Cardiac septum (tissue), 1 donor: ENCODE measurements around the gene CAV1. TPM values are rescaled to one million over a fixed set of nuclear protein-coding genes. Genes with fewer than 3 reads are reported as not detected.
"Not testable (repeated sequence)": the region's sequence is repeated elsewhere in the genome, so short reads cannot be mapped to it uniquely, and the experiment has no call there.

Experiments
- DNase-seq: peaks from one replicate; pipeline ENCODE4 v3.0.0-alpha.2; 2020; ENCODE audit warnings: low spot score
- intact Hi-C: fragments of 100-400 bp; cut with DNase I; formaldehyde crosslinking; loops from one replicate; pipeline ENCODE4 v1.14.0; 2022
- total RNA-seq: library from RNA; stranded (reverse); fragmentation: NEBNext Ultra II Directional; extraction: Animal tissue kit (Norgen Biotek cat#: 25700); gene quantifications from one replicate; pipeline ENCODE4 v1.2.1, GENCODE V29; 2021
- donor health status: DM: no; HTN: no; CAD: no.

Gene CAV1
- total RNA-seq, 1 donor from 2014 or later = 311 TPM

- no peak for DNase-seq
- intact Hi-C loops = no loop called here
Measured at GRCh38 chr7:116573541-116573940, 48.7 kb downstream of the CAV1 start.

GRCh38 chr7:116574025-116574822 is 49.4 kb downstream of the CAV1 start:
- intact Hi-C loops = no loop called here

DNA sequence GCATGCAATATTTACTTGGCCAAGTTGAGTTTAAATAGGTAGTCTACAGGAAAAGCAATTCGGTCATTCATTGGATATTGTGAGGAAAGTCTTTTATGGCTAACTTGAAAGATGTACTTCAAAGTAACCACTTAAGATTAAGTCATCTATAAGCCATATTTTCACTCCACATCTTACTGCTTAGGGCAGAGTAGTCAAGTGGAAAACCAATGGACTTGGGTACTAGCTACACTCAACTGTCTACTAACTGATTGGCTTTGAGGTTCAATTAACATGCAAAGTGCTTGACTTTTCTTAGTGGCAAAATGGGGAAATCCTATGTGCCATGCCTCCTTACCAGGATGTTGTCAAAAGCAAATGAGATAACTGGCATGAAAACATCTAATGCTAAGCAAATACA is 51.0 kb downstream of the CAV1 start:
- intact Hi-C loops = loop anchor here (5.0 kb wide), 1 partner anchor 134 kb away; no protein-coding TSS in a partner anchor
- DNase-seq = no peak

More at GRCh38 chr7:116574025-116574822, 49.4 kb downstream of the CAV1 start:
- no peak for DNase-seq

DNA sequence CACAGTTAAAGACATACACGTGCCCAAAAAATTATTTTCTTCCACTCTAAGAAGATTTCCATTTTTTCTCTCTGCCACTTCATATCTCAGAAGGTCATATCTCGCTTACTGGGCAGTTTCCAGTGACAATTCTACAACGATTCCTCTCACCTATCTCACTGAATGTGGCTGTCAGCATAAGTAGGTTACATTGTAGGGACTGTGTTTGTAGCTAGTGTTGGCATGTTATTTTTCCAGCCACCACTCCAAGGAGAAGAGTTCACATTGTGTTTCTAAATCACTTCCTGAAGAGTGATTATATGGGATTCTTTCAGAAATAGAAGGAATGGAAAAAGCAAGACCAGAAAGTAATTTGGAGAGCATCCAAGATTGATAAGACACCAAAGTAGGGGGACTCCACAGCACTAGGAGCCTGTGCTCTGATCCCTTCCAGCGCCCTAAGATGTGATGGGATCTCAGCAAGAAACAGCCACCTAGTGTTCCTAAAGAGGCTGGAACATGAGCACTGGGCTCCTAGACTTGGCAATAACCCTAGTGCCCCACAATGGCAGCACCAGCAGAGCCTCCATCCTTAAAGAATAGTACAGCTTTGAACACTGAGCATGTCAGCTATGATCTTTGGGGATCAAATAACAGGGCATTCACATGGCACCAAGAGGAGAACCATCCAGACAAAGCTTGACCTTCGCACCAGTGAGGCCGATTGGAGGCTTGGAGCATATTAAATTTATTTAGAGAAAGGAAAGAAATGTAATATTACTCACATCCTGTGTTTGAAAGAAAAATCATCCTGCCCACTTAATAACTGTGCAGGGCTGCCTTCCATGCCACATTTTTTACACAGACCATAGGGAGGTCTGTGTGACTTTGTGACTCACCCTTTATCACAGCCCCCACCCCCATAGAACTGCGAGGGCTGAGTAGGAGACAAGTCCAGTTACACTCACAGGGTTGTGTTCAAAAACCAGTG is 51.8 kb downstream of the CAV1 start:
- no peak for DNase-seq
- intact Hi-C loops = loop anchor here (5.0 kb wide), 1 partner anchor 134 kb away; no protein-coding TSS in a partner anchor

DNA sequence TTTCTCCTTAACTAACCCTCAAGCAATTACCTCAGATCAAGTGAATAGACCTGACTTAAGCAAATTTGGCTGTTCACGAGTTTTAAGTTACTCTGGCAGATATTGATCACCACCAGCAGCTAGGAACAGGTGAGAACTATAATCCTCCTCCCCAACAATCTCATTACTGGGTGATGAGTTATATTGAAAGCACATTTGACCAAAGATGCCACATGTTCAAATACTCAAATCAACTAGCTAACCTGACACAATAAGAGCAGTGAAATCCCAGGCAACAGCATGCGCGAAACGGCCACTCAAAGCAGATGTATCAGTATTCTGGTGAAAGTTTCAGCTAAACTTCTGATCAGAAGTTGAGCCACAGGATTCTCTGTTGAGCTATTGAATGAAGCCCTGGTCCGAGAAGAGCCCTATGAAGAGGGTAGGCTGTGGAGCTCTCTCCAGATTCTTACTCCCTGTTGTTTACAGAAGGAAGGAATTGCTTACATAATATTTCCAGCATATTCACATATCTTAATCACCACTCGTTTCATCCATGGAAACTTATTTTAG is 52.6 kb downstream of the CAV1 start:
- DNase-seq = no peak
- intact Hi-C loops = loop anchor here (5.0 kb wide), 1 partner anchor 135 kb away; no protein-coding TSS in a partner anchor

- intact Hi-C loops = loop anchor here (5.0 kb wide), 1 partner anchor 136 kb away; no protein-coding TSS in a partner anchor
- no peak for DNase-seq
Measured at GRCh38 chr7:116578526-116578925, 53.7 kb downstream of the CAV1 start.

DNA sequence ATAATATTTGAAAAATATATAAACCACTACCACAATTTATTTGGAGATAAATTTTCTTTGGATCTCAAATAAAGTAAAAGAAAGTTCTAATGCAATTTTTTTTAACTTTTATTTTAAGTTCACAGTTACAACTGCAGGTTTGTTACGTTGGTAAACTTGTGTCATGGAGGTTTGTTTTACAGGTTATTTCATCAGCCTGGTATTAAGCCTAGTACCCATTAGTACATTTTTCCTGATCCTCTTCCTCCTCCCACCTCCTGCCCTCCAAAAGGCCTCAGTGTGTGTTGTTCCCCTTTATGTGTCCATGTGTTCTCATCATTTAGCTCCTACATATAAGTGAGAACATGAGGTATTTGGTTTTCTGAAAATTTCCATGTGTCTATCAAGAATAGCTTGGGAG is 54.5 kb downstream of the CAV1 start:
- no peak for DNase-seq
- intact Hi-C loops = loop anchor here (5.0 kb wide), 1 partner anchor 137 kb away; no protein-coding TSS in a partner anchor

DNA sequence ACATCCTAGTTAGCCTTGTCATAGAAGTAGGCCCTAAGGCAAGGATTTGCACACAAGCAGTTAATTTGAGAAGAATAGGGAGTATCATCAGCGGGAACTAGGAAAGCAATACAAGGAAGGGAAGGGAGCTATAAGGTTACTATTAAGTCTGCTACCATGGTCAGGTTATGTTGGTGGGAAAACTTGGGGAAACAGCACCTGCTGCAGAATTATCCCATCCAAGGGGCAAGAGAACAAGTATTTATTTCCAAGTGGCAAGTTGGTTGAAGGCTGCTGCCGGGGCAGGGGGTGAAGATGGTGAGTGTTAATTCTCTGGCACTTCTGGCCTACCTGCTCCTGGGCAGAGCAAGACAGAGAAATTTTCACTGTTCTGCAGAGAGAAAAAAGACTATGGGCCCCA is 55.0 kb downstream of the CAV1 start:
- DNase-seq = no peak
- intact Hi-C loops = loop anchor here (5.0 kb wide), 1 partner anchor 138 kb away; no protein-coding TSS in a partner anchor

- intact Hi-C loops = loop anchor here (2.0 kb wide), 1 partner anchor 55 kb away; no protein-coding TSS in a partner anchor
Measured at GRCh38 chr7:116582164-116582732, 57.4 kb downstream of the CAV1 start.

DNA sequence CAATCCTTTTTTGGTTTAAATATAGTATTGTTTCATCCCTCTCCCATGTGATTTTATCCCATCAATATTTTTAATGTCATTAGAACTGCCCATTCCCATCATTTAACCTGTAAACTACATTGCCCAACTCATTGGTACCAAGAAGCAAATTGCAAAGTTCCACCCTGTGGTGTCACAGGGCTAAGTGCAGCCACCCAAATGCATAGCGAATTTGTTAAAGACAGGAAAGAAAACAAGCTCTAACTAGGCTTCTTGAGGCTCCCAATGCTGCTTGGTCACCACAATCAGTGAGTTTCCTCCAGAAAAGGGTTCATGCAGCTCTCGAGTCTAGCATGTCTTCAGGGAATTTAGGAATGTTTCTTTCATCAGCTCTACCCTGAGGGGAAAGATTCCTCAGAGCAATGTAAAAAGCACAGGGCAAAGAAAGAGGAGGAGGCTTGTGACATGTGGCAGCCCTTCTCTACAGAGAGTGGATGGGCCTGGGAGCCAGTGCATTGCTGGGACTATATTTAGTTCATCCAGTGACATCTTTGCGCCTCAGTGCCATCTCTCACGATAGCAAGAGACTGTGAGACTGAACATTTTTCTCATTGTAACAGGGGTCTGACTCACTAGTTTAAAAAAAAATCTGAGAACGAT is 58.1 kb downstream of the CAV1 start:
- intact Hi-C loops = loop anchor here (2.0 kb wide), 1 partner anchor 56 kb away; no protein-coding TSS in a partner anchor
- no peak for DNase-seq

More at GRCh38 chr7:116582164-116582732, 57.4 kb downstream of the CAV1 start:
- DNase-seq = no peak

DNA sequence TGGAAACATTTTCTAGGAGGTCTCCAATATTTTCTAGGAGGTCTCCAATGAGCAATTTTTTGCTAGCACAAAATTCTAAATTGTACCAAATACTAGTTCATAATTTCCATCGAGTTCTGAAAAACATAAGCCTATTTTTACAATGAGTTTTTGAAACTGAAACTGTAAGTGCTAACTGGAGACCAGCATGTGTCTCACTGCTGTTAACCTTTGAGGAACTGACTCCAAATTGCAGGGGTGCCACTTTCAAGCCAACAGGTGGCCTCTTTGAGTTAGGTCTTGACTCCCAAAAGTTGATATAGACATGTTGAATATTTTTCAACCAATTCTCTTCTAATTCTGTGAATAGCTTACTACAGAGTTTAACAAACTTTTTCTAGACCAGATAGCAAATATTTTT is 58.8 kb downstream of the CAV1 start:
- intact Hi-C loops = loop anchor here (2.0 kb wide), 1 partner anchor 57 kb away; no protein-coding TSS in a partner anchor
- no peak for DNase-seq

GRCh38 chr7:116584721-116585120 is 59.9 kb downstream of the CAV1 start:
- intact Hi-C loops = no loop called here
- no peak for DNase-seq

- intact Hi-C loops = no loop called here
- no peak for DNase-seq
Measured at GRCh38 chr7:116585392-116585791, 60.6 kb downstream of the CAV1 start.

GRCh38 chr7:116585967-116586366 is 61.1 kb downstream of the CAV1 start:
- DNase-seq = no peak
- intact Hi-C loops = no loop called here

DNA sequence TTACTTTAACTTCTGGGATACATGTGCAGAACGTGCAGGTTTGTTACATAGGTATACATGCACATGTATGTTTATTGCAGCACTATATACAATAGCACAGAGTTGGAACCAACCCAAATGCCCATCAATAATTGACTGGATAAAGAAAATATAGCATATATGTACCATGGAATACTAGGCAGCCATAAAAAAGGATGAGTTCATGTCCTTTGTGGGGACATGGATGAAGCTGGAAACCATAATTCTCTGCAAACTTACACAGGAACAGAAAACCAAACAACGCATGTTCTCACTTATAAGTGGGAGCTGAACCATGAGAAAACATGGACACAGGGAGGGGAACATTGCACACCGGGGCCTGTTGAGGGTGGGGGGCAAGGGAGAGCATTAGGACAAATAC is 62.4 kb downstream of the CAV1 start:
- intact Hi-C loops, DNase-seq: not testable (repeated sequence)

- no peak for DNase-seq
- intact Hi-C loops = loop anchor here (1.0 kb wide), 2 partner anchors 231 to 330 kb away; no protein-coding TSS in a partner anchor
Measured at GRCh38 chr7:116588225-116588624, 63.4 kb downstream of the CAV1 start.

DNA sequence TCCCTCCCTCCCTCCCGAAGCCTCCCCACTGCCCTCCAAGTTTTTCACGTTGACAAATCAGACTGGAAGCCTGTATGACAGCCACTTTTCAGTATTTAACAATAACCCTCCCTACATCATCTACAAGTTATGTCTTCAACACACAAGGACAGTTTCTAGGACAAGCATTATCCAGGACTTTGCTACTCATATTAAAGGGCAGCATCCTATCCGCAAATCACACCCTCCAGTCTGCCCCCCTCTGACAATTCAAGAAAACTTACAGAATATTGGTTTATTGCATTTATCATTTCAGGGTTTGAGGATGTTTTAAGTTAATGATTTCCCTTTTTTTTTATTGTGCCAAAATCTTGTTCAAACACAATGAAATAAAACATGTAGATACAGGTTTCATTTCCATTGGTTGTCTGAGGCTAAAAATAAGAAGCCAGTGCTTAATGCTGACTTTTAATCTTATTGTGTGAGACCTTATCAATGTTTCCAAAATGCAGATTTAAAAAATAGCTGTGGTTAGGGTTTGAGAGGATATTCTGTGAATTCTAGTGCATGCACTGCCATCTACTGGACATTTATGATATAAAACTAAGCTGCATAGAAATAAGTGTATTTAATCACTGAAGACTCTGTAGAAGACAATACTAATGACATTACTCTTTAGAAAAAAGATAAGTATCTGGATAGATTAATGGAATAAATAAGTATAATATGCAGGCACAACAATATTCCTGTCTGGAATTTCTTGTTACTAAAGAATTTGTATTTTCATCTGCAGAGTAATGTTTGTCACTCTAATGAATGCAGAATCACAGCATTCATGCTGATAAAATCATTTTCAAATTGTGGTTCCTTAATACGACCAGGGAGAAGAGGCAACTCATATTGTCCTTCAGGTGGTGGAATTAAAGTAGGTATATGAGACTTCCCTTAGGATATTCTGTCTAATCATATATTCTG is 64.1 kb downstream of the CAV1 start:
- intact Hi-C loops = loop anchor here (1.0 kb wide), 2 partner anchors 232 to 331 kb away; no protein-coding TSS in a partner anchor
- no peak for DNase-seq
